ENCODE measurements around the gene GATA2. TPM values are rescaled to one million over a fixed set of nuclear protein-coding genes. Genes with fewer than 3 reads are reported as not detected.

GATA2 gene
- total RNA-seq, 4 donors from 2014 or later: 7.1 to 19.5 (median 9.7) TPM

DNA sequence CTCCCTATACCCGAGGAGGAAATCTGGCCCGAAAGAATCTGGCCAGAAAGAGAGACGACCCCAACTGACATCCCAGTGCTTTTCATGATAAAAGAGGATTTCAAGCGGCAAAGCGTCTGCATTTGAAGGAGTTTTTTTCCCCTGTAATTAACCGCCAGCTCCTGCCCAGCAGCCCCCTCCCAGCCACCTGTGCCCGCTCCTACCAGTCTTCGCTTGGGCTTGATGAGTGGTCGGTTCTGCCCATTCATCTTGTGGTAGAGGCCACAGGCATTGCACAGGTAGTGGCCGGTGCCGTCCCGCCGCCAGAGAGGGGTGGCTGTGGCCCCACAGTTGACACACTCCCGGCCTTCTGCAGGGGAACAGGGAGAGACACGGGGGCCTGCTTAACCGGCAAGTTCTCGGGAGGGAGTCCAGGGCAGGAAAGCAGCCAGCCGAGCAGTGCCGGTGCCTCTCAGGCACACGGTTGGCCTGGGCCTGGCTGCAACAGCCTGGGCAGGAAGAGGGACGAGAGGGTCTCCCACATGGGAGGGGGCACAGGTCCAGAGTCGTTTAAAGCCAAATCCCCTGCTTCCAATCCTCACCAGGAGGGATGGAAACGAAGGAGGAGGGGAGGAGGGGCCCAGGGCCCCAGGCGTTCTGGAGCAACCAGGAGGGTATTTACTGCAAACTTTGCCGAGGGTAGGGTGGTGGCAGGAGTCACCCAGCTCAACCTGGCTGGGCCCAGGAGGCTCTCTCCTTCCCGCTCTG, 9.2 kb downstream of the GATA2 start:
- H3K27me3 ChIP-seq: peaks cover 39% of the 10 kb centered on the region
- H3K36me3 ChIP-seq: no peaks in the 10 kb centered on the region
- no peak overlapping the region for H3K4me3 ChIP-seq (replicated peaks in 1 of 3)
- peak overlapping the region in 2 of 3 donors; percentile 30 to 47 for H3K27ac ChIP-seq
- WGBS, 2 donors: 18 to 30% methylated on average over 13 to 24 of the region's 26 CpGs
- no peak for DNase-seq
- TF ChIP-seq POLR2A (IDR thresholded peaks at IDR 0.05): no peak
- no peak for TF ChIP-seq CTCF (IDR thresholded peaks at IDR 0.05)
- intact Hi-C loops (cut with DNase I): no loop called here
- peaks cover 16 to 39% of the 10 kb centered on the region in 2 donors for H3K4me1 ChIP-seq
- no peaks in the 10 kb centered on the region for H3K9me3 ChIP-seq

DNA sequence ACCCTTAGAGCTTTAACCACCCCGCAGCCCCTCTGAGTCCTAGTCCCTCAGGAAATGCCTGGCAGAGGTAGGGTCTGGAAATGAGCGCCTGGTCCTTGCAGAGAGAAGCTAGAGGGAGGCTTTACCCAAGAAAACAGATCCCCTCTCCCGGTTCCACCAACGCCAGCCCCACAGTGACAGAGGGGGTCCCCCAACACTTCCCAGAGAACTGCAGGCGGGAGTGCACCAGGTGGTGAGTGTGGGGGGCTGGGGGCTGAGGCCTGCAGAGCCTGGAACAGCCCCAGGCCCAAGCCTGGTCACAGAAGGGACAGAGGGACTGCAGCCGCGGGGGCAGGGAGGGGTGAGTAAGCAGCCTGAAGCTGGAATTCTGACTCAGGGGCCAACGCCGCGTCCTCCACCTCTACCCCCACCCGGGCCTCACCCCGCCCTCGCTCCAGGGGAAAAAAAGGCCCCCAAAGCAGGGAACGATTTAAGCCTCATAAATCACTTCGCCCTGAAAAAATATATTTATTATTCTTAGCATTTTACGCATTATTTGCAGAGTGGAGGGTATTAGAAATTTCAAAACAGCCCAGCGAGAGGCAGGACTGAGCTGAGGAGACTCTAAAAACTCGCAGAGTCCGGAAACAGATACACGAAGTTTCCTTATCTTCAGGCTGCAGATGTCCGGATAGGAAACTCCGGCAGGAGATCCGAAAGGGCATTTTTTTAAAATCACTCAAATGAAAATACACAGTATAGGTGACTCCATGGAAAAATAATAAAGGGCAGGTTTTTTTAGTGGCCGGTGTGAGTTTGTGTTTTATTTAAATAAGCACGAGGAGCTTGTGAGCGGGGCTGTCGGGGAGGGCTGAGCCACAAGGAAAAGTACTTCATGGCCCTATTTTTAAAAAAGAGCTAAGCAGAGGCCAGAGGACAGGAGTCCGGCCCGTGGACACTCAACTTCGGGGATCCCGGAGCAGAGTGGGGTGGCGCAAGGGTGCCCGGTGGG, 10.0 kb downstream of the GATA2 start:
- H3K27ac ChIP-seq: peak overlapping the region in 2 of 3 donors; percentile 30 to 47
- H3K27me3 ChIP-seq: peaks cover 31% of the 10 kb centered on the region
- H3K4me3 ChIP-seq (replicated peaks in 1 of 3): no peak overlapping the region
- 12 to 22% methylated on average over 31 to 33 of the region's 33 CpGs for WGBS, 2 donors
- no peaks in the 10 kb centered on the region for H3K9me3 ChIP-seq
- intact Hi-C loops (cut with DNase I): no loop called here
- peaks cover 8 to 30% of the 10 kb centered on the region in 2 donors for H3K4me1 ChIP-seq
- DNase-seq: no peak
- TF ChIP-seq CTCF (IDR thresholded peaks at IDR 0.05): no peak
- H3K36me3 ChIP-seq: no peaks in the 10 kb centered on the region

- Histone ChIP-seq H3K4me1 (peaks cover 1 to 23% of the 10 kb centered on the region in 2 donors), H3K4me3 (replicated peaks in 1 of 3) (no peak overlapping the region), H3K27me3 (peaks cover 24% of the 10 kb centered on the region), H3K27ac (peak overlapping the region in 1 of 3 donors; percentile 43), H3K9me3 (no peaks in the 10 kb centered on the region), H3K36me3 (no peaks in the 10 kb centered on the region)
- TF ChIP-seq CTCF (IDR thresholded peaks at IDR 0.05) (no peak), POLR2A (IDR thresholded peaks at IDR 0.05) (no peak)
- intact Hi-C loops (cut with DNase I): no loop called here
- DNase-seq: no peak
- 36 to 43% methylated on average over 10 to 11 of the region's 11 CpGs for WGBS, 2 donors
Observed at GRCh38 chr3:128482175-128482574, 10.8 kb downstream of the GATA2 start.

GRCh38 chr3:128481438-128481942, 11.5 kb downstream of the GATA2 start:
- peaks cover 17% of the 10 kb centered on the region for H3K27me3 ChIP-seq
- peaks cover 0 to 17% of the 10 kb centered on the region in 2 donors for H3K4me1 ChIP-seq
- TF ChIP-seq CTCF (IDR thresholded peaks at IDR 0.05) (no peak), POLR2A (IDR thresholded peaks at IDR 0.05) (no peak)
- WGBS, 2 donors: 26 to 31% methylated on average over 9 to 15 of the region's 19 CpGs
- H3K4me3 ChIP-seq (replicated peaks in 1 of 3): no peak overlapping the region
- no peaks in the 10 kb centered on the region for H3K36me3 ChIP-seq
- no peak for DNase-seq
- no peak overlapping the region for H3K27ac ChIP-seq
- no peaks in the 10 kb centered on the region for H3K9me3 ChIP-seq
- intact Hi-C loops (cut with DNase I): no loop called here

Data from thyroid gland (tissue), 4 donors.